IMR-90 (cell line): ENCODE measurements around the gene CNGB1.

Experiments used
- CTCF ChIP-seq: conservative IDR thresholded peaks from 2 replicates; pipeline ENCODE4 v1.5.1; 2012; ENCODE audit warnings: mild to moderate bottlenecking, low read depth, low read length, improper control_type of control experiment
- SMC3 ChIP-seq: fragments of 150-350 bp; IDR thresholded peaks from 2 replicates; pipeline ENCODE4 v1.6.1; 2016; ENCODE audit warnings: low read depth, mild to moderate bottlenecking, antibody characterized with exemption, low read length, moderate library complexity
- USF2 ChIP-seq: fragments of 150-350 bp; IDR thresholded peaks from 2 replicates; pipeline ENCODE4 v1.6.1; 2017; ENCODE audit warnings: mild to moderate bottlenecking, antibody characterized with exemption, low read length, low read depth

GRCh38 chr16:57966986-57967385 is 3.9 kb downstream of the CNGB1 start:
- TF ChIP-seq CTCF, result no peak
- no peak for TF ChIP-seq USF2
- no peak for TF ChIP-seq SMC3
